Parathyroid adenoma (tissue), 2 donors: Measurements from ENCODE around the gene ZNF521.

Experiments
- H2AFZ ChIP-seq: fragments of 300-600 bp; sonication (generic); one replicate; pipeline ENCODE4 v1.7.0; 2017; ENCODE audit warnings: antibody characterized with exemption, mild to moderate bottlenecking
- H3K27ac ChIP-seq: fragments of 300-600 bp; sonication (generic); one replicate; pipeline ENCODE4 v1.7.0; 2017
- H3K27me3 ChIP-seq: fragments of 300-600 bp; sonication (generic); one replicate; pipeline ENCODE4 v1.7.0; 2017; ENCODE audit warnings: low read length; ENCODE audit not compliant: control insufficient read depth, insufficient read depth
- H3K36me3 ChIP-seq: fragments of 300-600 bp; sonication (generic); one replicate; pipeline ENCODE4 v1.7.0; 2017; ENCODE audit warnings: low read length; ENCODE audit not compliant: control insufficient read depth, insufficient read depth
- H3K4me1 ChIP-seq: fragments of 300-600 bp; sonication (generic); one replicate; pipeline ENCODE4 v1.7.0; 2017; ENCODE audit warnings: control low read depth
- H3K4me2 ChIP-seq: fragments of 300-600 bp; sonication (generic); one replicate; pipeline ENCODE4 v1.7.0; 2017; ENCODE audit warnings: low read length
- H3K4me3 ChIP-seq: fragments of 300-600 bp; sonication (generic); one replicate; pipeline ENCODE4 v1.7.0; 2017; ENCODE audit warnings: low read depth, low read length
- H3K79me2 ChIP-seq: fragments of 300-600 bp; sonication (generic); one replicate; pipeline ENCODE4 v1.7.0; 2017; ENCODE audit warnings: control low read depth
- H3K9ac ChIP-seq: fragments of 300-600 bp; sonication (generic); one replicate; pipeline ENCODE4 v1.7.0; 2017; ENCODE audit warnings: mild to moderate bottlenecking
- H3K9me3 ChIP-seq: fragments of 300-600 bp; sonication (generic); one replicate; pipeline ENCODE4 v1.7.0; 2017; ENCODE audit warnings: low read length; ENCODE audit not compliant: control insufficient read depth
- TF ChIP-seq, protein P1 (sequence below): fragments of 300-600 bp; sonication (generic); IDR thresholded peaks from one replicate; pipeline ENCODE4 v1.7.0; 2017; ENCODE audit warnings: antibody characterized with exemption, mild to moderate bottlenecking
- donor health status: primary hyperparathyroidism.

ZNF521 gene

GRCh38 chr18:25181581-25181980 is 170.4 kb downstream of the ZNF521 start:
- Histone ChIP-seq H3K27ac (no peak overlapping the region), H3K4me1 (no peaks in the 10 kb centered on the region), H3K27me3 (no peaks in the 10 kb centered on the region), H3K9me3 (no peaks in the 10 kb centered on the region), H2AFZ (no peak overlapping the region), H3K79me2 (no peaks in the 10 kb centered on the region), H3K4me3 (no peak overlapping the region), H3K9ac (no peak overlapping the region), H3K36me3 (no peaks in the 10 kb centered on the region), H3K4me2 (no peak overlapping the region)
- TF ChIP-seq, protein P1, sequence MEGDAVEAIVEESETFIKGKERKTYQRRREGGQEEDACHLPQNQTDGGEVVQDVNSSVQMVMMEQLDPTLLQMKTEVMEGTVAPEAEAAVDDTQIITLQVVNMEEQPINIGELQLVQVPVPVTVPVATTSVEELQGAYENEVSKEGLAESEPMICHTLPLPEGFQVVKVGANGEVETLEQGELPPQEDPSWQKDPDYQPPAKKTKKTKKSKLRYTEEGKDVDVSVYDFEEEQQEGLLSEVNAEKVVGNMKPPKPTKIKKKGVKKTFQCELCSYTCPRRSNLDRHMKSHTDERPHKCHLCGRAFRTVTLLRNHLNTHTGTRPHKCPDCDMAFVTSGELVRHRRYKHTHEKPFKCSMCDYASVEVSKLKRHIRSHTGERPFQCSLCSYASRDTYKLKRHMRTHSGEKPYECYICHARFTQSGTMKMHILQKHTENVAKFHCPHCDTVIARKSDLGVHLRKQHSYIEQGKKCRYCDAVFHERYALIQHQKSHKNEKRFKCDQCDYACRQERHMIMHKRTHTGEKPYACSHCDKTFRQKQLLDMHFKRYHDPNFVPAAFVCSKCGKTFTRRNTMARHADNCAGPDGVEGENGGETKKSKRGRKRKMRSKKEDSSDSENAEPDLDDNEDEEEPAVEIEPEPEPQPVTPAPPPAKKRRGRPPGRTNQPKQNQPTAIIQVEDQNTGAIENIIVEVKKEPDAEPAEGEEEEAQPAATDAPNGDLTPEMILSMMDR = no peak

DNA sequence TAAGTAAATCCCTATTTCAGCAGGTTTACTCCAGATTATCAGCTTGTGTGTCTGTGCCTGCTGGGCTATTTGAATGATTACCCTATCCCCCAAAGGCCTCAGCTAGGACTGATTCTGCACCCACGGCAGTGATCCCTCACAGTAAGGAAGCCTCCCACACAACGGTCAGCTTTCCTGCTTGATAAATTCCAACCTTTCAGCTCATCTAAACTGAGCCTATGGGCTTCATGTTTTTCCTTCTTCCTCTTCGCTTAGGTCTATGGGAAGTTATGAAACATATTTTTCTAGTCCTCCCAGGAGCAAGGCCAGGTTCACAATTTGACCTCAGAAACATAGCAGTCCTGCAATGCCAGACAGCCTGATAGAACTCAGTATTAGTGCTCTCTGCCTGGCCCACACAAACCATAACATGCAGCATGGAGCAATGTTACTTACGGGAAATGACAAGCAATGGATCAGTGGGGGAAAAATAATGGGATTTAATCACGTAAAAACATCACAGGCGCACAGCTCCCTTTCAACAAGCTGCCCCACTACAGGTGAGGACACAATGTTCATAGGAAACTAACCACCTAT is 170.9 kb downstream of the ZNF521 start:
- no peaks in the 10 kb centered on the region for H3K27me3 ChIP-seq
- no peak overlapping the region for H2AFZ ChIP-seq
- H3K4me2 ChIP-seq = no peak overlapping the region
- no peaks in the 10 kb centered on the region for H3K36me3 ChIP-seq
- no peaks in the 10 kb centered on the region for H3K79me2 ChIP-seq
- H3K9ac ChIP-seq = no peak overlapping the region
- TF ChIP-seq, protein P1 = no peak
- no peak overlapping the region for H3K4me3 ChIP-seq
- H3K9me3 ChIP-seq = no peaks in the 10 kb centered on the region
- H3K27ac ChIP-seq = no peak overlapping the region
- no peaks in the 10 kb centered on the region for H3K4me1 ChIP-seq

DNA sequence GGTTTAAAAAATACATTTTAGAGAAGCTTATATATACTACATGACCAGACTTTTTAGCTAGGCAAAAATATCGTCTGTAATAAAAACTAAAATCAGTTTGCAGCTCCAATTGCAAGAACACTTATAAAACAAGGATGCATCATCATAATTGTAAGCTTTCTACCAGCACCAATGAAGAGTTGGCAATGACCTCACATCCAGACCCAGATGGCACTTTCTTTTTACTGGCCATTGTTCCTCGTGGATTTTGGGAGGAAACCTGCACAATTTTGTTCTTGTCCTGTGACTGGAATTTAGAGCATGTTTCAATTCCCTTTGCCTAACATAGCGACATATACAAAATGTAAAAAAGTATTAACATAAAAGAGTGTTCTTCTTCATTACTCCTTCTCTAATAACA is 174.3 kb downstream of the ZNF521 start:
- H3K4me1 ChIP-seq = no peaks in the 10 kb centered on the region
- no peaks in the 10 kb centered on the region for H3K9me3 ChIP-seq
- H3K79me2 ChIP-seq = no peaks in the 10 kb centered on the region
- H3K27ac ChIP-seq = no peak overlapping the region
- TF ChIP-seq, protein P1 = no peak
- H3K36me3 ChIP-seq = no peaks in the 10 kb centered on the region
- H2AFZ ChIP-seq = no peak overlapping the region
- H3K4me3 ChIP-seq = no peak overlapping the region
- H3K4me2 ChIP-seq = no peak overlapping the region
- no peaks in the 10 kb centered on the region for H3K27me3 ChIP-seq
- no peak overlapping the region for H3K9ac ChIP-seq

DNA sequence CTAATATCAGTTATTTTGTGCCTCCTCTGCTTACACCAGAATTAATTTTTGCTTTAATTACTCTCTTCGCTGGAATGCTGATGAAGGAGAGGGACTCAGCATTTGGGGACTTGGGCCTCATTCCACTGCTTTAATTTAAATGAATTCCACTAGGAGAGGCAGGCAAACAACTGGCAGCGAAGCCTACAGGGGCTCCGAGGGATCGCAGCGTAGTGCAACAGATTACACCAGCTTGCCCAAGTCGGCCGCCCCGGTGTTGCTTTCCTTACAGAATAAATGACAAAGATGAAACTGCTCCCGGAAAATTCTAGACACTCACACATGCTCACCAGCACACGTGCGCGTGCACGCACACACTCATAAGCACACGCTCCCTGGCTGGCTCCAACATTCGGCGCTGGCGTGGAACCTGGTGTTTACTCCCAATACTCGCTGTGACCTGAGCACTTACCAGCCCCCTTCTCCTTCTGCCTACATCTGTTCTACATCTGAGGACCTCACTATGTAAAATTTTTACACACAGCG is 175.4 kb downstream of the ZNF521 start:
- Histone ChIP-seq H2AFZ (no peak overlapping the region), H3K27me3 (no peaks in the 10 kb centered on the region), H3K79me2 (no peaks in the 10 kb centered on the region), H3K4me1 (no peaks in the 10 kb centered on the region), H3K9me3 (no peaks in the 10 kb centered on the region), H3K27ac (no peak overlapping the region), H3K36me3 (no peaks in the 10 kb centered on the region), H3K9ac (no peak overlapping the region), H3K4me3 (no peak overlapping the region), H3K4me2 (no peak overlapping the region)
- TF ChIP-seq, protein P1 = no peak
